Fibroblast of skin of right quadriceps (primary cell): ENCODE measurements around the gene ATE1.
"Not testable (repeated sequence)": the region's sequence is repeated elsewhere in the genome, so short reads cannot be mapped to it uniquely, and the experiment has no call there.

Source experiments
- DNase-seq: peaks from one replicate; pipeline ENCODE4 v3.0.0-alpha.2; 2013

The ATE1 gene

DNA sequence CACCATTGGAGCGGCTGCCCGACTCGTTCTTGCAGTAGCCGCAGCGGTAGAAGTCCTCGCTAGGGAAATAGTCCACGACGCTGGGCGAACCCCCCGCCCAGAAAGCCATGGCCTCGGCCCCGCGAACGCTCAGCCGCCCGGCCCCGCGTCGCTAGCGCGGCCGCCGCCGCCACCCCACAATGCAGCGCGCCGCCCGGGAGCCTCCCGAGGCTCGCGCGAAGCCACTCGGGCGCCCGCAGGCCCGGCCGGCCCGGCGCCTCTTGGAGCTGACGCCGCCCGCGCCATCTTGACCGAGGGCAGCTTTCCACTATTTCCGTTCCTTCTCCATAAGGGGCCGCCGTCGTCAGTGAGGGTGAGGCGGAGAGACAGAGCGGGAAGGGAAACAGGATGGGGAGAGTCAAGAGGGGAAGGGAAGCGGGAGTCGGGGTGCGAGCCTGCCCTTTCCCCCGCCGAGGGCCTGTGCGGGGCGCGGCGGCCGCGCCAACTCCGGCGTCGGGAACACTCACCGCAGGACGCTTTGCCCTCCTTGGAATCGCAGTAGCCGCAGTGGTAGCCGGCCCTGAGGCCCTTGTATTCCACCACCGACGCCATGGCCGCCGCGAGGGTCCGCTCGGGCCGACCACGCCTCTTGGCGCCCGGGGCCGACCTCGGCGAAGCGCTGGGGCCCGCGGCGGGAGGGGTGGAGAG, at the start of gene ATE1:
ATE1 (minus strand) TSS at position 191 of the 687 bp plus-strand sequence; CDS start at position 109, 82 bp downstream.
- peak; percentile 94 for DNase-seq

- DNase-seq: no peak
Observed at GRCh38 chr10:121976607-121977006, 48.8 kb upstream of the ATE1 start.

DNA sequence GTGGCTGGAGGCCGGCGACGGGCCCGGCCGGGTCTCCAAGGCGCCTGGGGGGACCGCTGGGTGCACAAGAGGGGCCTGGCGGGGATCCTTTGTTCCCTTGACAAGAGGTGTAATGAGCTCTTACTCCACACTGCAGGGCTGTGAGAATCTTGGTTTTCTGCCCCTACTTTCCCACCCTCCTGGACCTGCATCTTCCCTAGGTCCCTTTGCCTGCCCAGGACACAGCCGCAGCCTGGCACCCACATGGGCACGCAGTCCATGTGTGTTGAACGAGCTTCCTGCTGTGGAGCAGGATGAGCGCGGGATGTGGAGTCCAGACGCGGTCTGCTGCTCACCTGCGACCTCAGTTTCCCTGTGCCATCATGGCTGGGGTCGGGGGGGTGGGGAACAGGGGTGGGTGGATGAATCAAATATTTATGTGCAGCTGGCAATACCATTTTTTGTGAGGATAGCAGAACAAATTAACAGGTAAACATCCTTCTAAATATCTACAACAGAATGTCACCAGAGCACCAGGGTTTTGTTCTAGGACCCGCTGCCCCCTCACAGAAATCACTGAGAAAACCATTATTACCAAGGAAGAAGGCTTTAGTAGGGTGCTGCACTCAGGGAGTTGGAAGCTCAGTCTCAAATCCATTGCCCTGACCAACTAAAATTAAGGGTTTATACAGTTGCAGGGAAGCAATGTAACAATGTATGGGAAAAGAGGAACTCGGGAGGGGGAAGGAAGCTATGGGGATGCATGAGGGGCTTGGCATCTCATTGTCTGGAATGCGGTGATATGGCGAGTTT, 47.7 kb upstream of the ATE1 start:
- no peak for DNase-seq

DNA sequence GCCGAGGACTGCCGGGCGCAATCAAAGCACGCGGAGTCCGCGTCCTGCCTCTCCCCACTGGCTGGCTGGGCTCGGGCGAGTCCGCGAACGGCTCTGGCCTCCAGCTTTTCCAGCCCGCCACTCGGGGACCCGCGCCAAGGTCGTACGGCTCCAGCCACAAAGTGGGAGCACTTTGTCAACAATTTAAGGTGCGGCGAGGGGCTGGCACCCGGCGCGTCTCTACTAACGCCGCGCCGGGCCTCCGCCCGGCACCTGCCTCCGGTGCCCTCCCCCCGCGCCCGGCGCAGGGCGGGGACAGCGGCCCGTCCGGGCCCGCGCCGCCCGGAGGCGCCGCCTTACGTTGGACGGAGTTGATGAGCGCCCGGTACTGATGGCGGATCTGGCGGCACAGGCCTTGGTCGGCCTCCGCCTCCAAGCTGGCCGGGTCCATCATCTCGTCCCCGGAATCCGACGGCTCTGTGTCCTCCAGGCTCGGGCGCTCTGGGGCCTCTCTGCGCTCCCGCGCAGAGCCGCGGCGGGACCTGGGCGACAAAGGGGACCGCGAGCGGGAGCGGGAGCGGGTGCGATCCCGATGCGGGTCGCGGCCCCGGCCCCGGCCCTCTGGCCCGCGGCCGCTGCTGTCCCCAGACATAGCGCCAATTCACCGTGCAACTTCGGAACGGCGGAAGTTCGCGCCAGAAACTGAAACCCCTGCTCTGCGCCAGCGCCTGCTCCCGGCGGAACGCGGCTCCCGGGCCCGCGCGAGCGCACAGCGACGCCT, 46.9 kb upstream of the ATE1 start, which contains the start of gene NSMCE4A:
NSMCE4A (minus strand) TSS at position 683 of the 760 bp plus-strand sequence; CDS start at position 631, 52 bp downstream.
- DNase-seq: peak; percentile 70

DNA sequence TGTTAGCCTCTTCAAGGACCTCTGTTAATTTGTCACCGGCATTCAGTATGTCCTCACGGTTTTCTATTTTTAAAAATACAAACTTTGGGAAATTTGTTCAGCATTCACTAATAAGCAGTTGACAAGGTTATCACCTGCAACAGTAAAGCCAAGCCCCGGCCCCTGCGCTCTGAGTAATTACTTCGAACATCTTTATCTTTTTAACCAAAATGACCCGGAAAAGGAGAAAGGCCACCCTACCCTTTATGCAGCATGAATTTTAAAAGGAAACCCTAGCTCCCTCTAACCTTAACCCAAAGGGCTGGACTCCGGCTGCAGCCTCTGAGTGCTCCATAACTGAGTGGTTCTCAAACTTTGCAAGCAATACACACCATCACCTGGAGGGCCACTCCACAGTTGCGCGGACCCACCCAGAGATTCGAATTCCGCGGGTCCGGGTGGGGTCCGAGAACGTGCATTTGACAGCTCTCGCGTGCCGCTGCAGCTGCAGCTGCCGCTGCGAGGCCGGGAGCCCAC, 46.2 kb upstream of the ATE1 start:
- no peak for DNase-seq

- not testable (repeated sequence) for DNase-seq
Observed at GRCh38 chr10:121969086-121969485, 41.3 kb upstream of the ATE1 start.

DNA sequence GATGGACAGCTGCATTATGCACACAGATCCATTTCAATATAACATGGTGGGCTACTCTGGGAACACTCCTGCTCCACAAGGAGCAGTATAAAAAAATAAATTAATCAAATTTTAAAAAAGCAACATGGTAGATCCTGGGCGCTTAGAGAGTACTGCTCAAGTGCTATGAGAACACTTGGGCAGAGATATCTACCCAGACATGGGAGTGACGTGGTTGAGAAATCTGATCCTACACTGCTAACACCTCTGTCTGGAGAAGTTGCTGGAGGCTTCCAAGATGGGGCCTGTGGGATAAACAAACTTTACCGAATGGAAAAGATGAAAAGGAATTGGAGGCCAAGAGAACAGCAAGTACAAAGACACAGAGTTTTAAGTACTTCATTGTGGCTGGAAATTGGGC, 38.2 kb upstream of the ATE1 start:
- DNase-seq: no peak

- no peak for DNase-seq
Observed at GRCh38 chr10:121961456-121961855, 33.6 kb upstream of the ATE1 start.

DNA sequence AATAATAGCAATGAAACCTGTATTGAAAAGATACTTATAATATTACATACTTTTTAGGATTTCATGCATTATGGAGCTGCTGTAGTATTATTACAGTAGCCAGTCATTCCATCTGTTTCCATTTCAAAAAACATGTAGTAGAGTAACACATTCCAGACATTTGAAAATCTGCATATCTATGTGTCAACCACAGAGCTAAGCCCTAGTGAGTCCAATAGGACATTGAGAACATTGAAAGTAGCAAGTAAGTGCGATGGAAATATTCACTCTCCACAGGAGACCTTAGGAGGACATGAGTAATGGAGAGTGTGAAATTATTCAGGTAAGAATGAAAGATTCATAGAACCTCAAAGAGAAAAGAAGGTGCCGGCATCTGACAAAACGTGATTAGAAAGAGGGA, 31.8 kb upstream of the ATE1 start:
- no peak for DNase-seq

DNA sequence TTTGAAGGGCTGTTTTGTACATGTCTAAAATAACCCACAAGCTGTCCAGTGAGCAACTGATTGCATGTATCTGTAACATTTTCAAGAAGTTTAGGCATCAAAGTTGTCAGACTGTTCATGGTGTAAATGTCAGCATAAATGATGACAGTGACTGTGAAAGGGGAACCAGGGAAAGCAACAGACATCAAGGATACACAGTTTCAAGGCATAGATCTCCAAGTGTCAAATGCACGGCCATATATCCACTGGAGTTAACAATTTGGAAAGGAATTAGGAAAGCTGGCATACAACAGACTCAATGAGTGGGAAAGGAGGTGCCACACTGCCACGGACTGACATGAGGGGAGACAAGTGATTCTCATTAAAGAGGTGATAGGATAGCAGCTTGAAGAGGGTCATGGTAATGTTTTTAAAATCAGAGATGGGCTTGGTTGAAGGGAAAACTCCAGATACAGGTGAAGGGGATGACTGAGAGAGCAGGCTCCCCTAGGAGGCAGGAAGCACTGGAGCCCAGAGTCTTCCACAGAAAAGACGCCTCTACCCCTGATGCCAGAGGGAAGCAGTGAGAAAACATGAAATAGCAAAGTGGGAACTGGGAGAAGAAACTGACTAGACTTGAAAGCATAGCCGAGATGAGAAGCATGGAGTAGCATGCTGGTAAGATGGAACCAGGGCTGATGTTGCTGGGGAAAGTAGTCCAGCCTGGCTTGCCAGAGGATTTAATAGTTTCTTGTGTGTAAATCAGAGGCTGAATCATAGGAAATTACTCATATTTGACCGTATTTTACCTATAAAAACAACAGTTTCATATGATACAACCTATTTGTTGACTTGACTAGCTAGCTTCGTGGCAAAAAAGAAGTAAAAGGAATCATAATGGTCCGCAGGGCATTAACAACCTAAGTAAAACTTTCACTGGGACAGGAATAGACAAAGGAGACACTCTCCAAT, 28.6 kb upstream of the ATE1 start:
- DNase-seq: peak; percentile 45

DNA sequence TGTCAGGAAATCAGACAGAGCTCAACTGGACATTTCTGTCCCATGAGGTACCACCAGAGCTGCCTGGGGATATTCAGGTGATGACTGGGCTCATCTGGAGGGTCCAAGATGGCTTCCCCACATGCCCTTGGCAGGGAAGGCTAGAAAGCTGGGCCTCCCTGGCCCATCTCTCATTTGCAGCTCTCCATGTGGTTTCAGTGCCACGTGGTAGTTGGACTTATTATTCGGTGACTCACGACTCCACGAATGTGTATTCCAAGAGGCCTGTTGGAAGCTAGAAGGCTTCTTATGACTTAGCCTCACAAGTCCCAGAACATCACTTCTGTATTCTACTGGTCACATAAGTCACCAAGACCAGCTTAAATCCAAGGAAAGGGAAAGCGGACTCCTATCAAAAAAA, 24.4 kb upstream of the ATE1 start:
- peak; percentile 54 for DNase-seq

GRCh38 chr10:121949451-121949850, 21.6 kb upstream of the ATE1 start:
- no peak for DNase-seq

DNA sequence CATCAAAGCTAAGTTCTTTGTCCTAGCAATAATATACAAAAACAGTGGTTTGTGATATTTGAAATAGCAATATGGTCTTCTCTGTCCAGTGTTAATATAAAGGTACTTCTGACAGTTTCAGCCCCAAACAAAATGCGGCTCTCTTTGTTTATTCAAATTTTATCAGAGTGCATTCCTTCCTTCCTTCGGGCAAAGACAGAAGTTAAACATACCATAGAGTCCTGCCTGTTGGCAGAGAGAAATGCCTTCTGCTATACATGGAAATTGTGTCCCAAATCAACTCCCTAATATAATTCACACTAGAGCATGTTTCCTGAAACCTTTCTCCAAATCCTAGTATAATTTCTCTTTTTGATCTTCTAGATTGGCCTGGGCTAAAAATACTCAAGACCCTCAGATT, 21.2 kb upstream of the ATE1 start:
- DNase-seq: no peak

DNA sequence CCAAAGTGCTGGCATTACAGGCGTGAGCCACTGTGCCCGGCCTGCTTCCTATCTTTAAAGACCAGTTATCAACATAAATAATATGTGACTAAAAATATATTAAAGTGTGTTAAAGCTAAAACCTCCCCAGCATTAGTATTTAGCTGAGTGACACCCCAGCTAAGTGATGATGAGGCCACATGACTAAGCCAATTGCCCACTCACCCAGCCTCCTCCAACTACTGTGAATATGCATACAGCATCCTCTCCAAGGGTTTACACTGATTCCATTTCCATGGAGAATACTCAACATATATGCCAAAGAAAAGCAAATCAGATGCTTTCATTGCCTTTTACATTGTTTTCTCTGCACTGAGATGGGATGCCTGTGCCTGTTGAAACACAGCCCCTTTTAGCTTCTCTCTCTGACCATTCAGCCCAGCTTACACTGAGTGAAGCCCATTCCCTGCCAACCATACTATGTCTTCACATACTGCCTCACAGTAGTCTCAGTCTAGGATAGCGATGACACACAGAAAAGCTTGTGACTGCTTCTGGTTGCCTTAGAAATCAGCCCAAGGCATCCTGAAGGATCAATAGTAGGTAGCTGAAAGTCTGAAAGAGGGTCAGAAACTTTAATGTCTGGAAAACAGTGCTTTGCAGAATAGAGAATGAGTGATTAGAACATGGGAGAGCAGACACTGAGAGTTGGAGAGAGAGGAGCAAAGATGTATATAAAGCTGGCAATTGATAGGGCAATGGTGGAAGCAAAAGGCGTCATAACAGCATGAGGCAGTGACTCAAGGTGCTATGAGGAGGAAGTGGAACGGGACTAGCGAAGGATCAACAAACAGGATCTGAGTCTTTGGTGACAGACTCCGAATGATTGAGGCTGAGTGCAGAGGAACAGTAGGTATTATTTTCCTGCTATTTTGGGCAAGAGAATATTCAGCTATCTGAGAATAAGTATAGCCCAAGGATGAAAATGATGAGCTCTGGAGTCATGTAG, 19.8 kb upstream of the ATE1 start:
- DNase-seq: no peak

DNA sequence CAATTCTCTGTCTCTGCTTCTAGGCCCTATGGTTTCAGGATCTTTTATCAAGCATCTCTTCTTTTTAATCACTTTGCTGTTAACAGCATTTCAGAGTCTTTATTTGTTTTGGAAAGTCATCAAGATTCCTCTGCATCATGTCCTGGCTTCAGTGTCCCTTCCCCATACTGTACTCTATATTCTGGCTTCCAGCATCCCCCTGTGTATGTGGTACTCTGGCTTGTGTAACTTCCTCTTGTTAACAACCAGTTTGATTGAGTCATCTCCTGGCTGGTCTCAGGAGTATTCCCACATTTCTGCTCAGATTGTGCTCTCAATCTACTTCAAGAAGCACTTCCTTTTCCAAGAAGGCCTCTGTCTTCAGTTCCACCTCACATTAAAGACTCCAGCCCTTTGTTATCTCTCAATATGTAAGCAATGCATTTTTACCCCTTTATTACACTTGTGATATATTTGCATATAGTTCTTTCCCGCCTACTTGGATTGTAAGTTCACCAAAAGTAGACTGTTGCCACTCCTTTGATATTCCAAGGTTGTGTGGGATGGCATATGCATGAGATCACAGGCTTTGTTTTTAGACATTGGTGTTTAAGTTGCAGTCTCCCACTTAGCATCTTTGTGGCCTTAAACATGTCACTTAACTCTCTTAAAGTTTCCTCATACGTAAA, 15.1 kb upstream of the ATE1 start:
- peak; percentile 97 for DNase-seq

GRCh38 chr10:121941532-121941931, 13.7 kb upstream of the ATE1 start:
- no peak for DNase-seq

DNA sequence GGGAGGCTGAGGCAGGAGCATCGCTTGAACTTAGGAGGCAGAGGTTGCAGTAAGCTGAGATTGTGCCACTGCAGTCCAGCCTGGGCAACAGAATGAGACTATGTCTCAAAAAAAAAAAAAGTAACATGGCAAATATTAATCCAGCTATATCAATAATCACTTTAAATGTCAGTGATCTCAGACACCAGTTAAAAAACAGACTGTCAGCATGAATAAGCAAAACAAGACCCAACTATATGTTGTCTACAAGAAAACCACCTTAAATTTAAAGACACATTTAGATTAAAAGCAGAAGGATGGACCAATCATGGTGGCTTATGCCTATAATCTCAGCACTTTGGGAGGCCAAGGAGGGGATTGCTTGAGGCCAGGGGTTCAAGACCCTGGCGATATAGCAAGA, 8.5 kb upstream of the ATE1 start:
- DNase-seq: no peak

DNA sequence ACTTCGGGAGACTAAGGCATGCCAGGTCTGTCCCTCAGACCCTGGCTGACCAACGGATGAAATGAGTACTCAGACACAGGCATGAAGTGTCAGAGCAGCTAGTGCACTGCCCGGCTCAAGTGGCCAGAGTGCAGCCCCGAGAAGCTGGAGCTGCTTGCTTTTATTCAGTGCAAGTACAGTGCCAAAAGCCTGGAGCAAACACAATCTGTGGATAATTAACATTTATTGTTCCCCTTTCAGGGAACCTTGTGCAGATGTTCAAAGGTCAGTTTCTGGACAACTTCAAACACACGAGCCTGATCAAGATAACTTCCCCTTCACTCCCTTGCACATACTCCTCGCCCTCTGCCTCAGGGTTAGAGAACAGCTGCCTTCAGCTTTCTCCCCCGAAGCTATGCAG, 7.9 kb upstream of the ATE1 start:
- DNase-seq: no peak

DNA sequence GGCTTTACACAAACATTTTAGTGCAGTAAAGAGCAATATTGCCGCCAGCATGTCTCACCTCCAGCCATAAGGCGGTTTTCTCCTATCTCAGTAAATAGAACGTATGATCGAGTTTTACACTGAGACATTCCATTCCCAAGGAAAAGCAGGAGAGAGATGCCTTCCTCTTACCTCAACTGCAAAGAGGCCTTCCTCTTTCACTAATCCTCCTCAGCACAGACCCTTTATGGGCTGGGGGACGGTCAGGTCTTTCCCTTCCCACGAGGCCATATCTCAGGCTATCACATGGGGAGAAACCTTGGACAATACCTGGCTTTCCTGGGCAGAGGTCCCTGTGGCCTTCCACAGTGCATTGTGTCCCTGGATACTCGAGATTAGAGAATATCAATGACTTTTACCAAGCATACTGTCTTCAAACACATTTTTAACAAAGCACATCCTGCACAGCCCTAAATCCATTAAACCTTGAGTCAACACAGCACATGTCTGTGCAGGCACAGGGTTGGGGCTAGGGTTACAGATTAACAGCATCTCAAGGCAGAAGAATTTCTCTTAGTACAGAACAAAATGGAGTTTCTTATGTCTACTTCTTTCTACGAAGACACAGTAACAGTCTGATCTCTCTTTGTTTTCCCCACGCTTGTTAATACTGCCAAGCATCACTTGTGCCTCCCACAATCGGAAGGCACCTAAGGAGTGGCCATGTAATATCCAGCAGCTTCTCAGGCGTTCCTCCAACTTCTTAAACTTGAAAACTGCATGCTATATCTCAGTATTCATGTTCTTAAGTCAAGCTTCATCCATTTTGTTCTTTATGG, 2.6 kb upstream of the ATE1 start:
- not testable (repeated sequence) for DNase-seq
